BJ (cell line): ENCODE results near the gene LRRC43. TPM values are rescaled to one million over a fixed set of nuclear protein-coding genes. Genes with fewer than 3 reads are reported as not detected.

Experiments used
- CTCF ChIA-PET: fragments of 350-600 bp; formaldehyde crosslinking; extraction: SDS; loops from one replicate; lab custom pipeline; 2021; ENCODE audit warnings: antibody characterized with exemption, inconsistent platforms; lab: Yijun Ruan, JAX
- POLR2A ChIA-PET: fragments of 300-600 bp; sonication (Branson Sonifier 250); formaldehyde crosslinking; extraction: SDS; loops from one replicate; lab custom pipeline; 2021; ENCODE audit warnings: antibody characterized with exemption; lab: Charles Lee
- DNase-seq: peaks from one replicate; pipeline ENCODE4 v3.0.0-alpha.2; 2011; ENCODE audit warnings: low read depth
- H3K27me3 ChIP-seq: 2 replicates; pipeline ENCODE4 v1.6.0; 2011; ENCODE audit warnings: low read length; ENCODE audit not compliant: control insufficient read depth, insufficient read depth
- H3K36me3 ChIP-seq: 2 replicates; pipeline ENCODE4 v1.5.1; 2011; ENCODE audit warnings: low read length; ENCODE audit not compliant: control insufficient read depth, insufficient read depth
- H3K4me3 ChIP-seq: 2 replicates; pipeline ENCODE4 v1.5.1; 2011; ENCODE audit warnings: low read depth, mild to moderate bottlenecking, control low read depth, low read length
- polyA plus RNA-seq: library from polyadenylated mRNA; depleted of rRNA; stranded (reverse); fragments of >200 nt; gene quantifications from 2 replicates; pipeline ENCODE4 v1.2.3, GENCODE V29; 2011
- TF ChIP-seq, protein P1 (sequence below): IDR thresholded peaks from 2 replicates; pipeline ENCODE4 v1.5.1; 2011; ENCODE audit warnings: low read depth, mild to moderate bottlenecking, control low read depth, inconsistent platforms, low read length, moderate library complexity; ENCODE audit not compliant: insufficient read depth

Gene LRRC43
- polyA plus RNA-seq, 1 experiment, result 1.6 TPM

DNA sequence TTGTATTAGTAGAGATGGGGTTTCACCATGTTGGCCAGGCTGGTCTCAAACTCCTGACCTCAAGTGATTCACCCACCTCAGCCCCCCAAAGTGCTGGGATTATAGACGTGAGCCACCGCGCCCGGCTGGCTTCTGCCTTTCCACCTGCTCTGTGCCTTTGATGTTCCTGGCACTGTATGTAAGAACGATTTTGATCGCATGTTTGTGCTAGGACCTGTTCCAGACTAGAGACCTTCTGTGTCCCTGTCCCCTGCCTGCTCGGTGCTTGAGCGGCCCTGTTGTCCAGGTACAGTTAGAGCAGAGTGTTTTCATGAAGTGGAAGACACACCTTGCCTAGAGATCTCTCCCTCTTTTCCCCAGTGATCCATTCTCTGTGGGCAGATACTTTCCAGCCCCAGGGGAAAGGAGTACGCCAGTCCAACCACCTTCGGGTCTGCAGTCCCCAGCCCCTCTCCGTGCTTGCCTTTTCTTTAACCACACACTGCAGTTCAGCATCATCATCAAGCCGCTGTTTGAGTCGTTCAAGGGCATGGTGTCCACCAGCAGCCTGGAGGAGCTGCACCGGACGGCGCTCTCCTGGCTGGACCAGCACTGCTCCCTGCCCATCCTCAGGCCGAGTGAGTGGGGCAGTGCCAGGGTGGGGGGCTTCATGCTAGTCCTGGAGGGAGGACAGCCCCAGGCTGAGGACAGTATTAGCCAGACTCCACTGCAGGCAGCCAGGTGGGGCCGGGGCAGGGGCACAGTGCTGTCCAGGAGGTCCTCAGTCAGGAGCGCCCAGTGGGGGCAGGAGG, 42.3 kb upstream of the LRRC43 start:
- no peak for DNase-seq
- Histone ChIP-seq H3K4me3 (no peak overlapping the region), H3K27me3 (no peaks in the 10 kb centered on the region), H3K36me3 (peaks cover 34% of the 10 kb centered on the region)
- TF ChIP-seq, protein P1, sequence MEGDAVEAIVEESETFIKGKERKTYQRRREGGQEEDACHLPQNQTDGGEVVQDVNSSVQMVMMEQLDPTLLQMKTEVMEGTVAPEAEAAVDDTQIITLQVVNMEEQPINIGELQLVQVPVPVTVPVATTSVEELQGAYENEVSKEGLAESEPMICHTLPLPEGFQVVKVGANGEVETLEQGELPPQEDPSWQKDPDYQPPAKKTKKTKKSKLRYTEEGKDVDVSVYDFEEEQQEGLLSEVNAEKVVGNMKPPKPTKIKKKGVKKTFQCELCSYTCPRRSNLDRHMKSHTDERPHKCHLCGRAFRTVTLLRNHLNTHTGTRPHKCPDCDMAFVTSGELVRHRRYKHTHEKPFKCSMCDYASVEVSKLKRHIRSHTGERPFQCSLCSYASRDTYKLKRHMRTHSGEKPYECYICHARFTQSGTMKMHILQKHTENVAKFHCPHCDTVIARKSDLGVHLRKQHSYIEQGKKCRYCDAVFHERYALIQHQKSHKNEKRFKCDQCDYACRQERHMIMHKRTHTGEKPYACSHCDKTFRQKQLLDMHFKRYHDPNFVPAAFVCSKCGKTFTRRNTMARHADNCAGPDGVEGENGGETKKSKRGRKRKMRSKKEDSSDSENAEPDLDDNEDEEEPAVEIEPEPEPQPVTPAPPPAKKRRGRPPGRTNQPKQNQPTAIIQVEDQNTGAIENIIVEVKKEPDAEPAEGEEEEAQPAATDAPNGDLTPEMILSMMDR, result no peak
- CTCF ChIA-PET, result interaction anchor here (1.3 to 2.2 kb wide), 2 partner anchors 10 to 17 kb away, joined by 4 to 9 read pairs; no protein-coding TSS in a partner anchor
- POLR2A ChIA-PET, result interaction anchor here (0.5 kb wide), 1 partner anchor 788 kb away, joined by 3 read pairs; the partner anchor contains the start of gene ANAPC5

DNA sequence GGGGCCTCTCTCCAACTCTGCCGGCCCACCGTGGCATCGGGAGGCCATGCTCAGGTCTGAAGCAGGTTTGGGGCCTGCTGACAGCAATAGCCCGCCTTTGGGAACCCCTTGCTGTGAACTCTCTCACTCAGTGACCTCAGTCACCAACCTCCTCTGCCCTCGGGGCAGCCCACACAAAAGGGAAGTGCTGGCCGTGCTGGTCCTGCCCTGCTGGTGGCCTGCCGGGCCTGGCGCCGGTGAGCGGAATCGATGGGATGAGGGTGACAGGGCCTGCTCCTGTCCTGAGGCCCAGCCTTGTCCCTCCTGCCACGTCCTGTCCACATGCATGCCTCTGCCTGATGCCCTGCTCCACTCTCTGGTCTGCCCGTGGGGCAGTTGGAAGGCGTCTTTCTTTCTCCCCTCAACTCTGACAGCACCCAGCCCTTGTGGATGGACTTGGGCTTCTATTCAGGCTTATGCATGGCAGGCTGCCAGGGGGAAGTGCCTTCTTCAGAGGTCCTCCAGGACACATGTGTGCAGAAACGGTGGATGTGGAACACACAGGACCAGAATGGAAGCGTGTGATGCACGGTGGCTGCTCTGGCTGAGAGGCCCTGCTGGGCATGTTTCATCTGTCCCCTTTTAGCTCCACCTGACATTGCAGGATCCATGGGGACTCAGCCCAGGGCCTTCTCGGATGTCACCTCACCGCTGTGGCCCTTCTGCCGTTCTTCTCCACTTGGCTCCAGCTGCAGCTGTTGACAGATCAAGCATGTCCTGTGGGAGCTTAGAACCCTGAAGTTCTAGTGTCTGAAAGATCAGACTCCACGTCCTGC, 40.8 kb upstream of the LRRC43 start:
- ChIA-PET CTCF (interaction anchor here (0.5 to 2.4 kb wide), 5 partner anchors 12 to 88 kb away, joined by 3 to 7 read pairs (median 3); no protein-coding TSS in a partner anchor), POLR2A (no interaction called here)
- TF ChIP-seq, protein P1, result no peak
- no peak overlapping the region for H3K4me3 ChIP-seq
- H3K36me3 ChIP-seq, result peaks cover 30% of the 10 kb centered on the region
- H3K27me3 ChIP-seq, result no peaks in the 10 kb centered on the region
- no peak for DNase-seq

GRCh38 chr12:122142857-122143256, 40.1 kb upstream of the LRRC43 start:
- peaks cover 29% of the 10 kb centered on the region for H3K36me3 ChIP-seq
- no peak overlapping the region for H3K4me3 ChIP-seq
- POLR2A ChIA-PET, result no interaction called here
- CTCF ChIA-PET, result interaction anchor here (0.7 to 2.4 kb wide), 4 partner anchors 12 to 88 kb away, joined by 3 to 7 read pairs (median 3); no protein-coding TSS in a partner anchor
- DNase-seq, result no peak
- H3K27me3 ChIP-seq, result no peaks in the 10 kb centered on the region
- TF ChIP-seq, protein P1, result no peak

GRCh38 chr12:122144885-122145284, 38.0 kb upstream of the LRRC43 start:
- peaks cover 21% of the 10 kb centered on the region for H3K36me3 ChIP-seq
- no peak for DNase-seq
- ChIA-PET CTCF (no interaction called here), POLR2A (no interaction called here)
- H3K4me3 ChIP-seq, result no peak overlapping the region
- H3K27me3 ChIP-seq, result no peaks in the 10 kb centered on the region
- TF ChIP-seq, protein P1, result no peak
